ENCODE measurements around the gene PTPN6. TPM values are rescaled to one million over a fixed set of nuclear protein-coding genes. Genes with fewer than 3 reads are reported as not detected.

PTPN6 gene
- total and polyA plus RNA-seq, 2 of the 8 experiments (the other 6 are each of a cell fraction or from before 2014, with no cell fraction given): 16.3 to 28.4 TPM

DNA sequence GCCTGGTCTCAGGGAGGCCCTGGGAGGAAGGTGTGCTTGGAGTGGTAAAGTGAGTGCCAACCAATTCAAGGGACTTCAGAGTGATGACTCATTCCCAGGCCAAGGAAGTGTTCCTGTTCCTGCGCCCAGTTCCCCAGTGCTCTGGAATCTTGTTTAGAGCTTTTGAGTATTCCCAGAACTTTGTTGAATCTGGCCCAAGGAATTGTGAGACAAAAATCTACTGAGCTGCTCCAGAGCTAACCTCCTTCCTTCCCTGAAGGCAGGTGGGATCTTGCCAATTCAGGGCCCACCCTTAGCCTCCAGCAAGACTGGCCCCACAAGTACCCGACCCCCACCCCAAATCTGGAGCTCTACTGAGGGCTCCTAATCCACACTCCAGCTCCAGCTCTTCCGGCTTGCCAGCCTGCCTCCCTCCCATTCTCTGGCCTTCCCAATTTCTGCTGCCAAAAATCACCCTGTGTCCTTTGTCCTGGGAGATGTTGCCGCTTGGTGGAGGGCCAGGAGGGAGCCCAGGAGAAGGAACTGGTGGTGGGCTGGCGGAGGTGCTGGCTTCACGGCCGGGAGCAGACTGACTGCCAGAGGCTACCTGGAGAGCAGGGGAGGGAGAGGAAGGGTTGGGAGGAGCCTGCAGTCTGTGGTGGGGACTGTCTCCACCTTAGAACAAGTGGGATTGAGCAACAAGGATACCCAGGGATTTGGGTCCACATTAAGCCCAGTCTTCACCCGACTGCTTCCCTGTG, 25.4 kb upstream of the PTPN6 start (continued):
- 0 out of 4 replicates have a peak, but pooled peaks of 1 of the 2 experiments have one; percentile 6 for TF ChIP-seq HDAC2 (IDR thresholded peaks at IDR 0.05; ENCODE audit: borderline replicate concordance in 1 of 2, low read depth in 2 of 2, low read length in 2 of 2)
- no peak for TF ChIP-seq SRF (IDR thresholded peaks at IDR 0.05; ENCODE audit: low read depth, low read length)
- TF ChIP-seq, protein P1, sequence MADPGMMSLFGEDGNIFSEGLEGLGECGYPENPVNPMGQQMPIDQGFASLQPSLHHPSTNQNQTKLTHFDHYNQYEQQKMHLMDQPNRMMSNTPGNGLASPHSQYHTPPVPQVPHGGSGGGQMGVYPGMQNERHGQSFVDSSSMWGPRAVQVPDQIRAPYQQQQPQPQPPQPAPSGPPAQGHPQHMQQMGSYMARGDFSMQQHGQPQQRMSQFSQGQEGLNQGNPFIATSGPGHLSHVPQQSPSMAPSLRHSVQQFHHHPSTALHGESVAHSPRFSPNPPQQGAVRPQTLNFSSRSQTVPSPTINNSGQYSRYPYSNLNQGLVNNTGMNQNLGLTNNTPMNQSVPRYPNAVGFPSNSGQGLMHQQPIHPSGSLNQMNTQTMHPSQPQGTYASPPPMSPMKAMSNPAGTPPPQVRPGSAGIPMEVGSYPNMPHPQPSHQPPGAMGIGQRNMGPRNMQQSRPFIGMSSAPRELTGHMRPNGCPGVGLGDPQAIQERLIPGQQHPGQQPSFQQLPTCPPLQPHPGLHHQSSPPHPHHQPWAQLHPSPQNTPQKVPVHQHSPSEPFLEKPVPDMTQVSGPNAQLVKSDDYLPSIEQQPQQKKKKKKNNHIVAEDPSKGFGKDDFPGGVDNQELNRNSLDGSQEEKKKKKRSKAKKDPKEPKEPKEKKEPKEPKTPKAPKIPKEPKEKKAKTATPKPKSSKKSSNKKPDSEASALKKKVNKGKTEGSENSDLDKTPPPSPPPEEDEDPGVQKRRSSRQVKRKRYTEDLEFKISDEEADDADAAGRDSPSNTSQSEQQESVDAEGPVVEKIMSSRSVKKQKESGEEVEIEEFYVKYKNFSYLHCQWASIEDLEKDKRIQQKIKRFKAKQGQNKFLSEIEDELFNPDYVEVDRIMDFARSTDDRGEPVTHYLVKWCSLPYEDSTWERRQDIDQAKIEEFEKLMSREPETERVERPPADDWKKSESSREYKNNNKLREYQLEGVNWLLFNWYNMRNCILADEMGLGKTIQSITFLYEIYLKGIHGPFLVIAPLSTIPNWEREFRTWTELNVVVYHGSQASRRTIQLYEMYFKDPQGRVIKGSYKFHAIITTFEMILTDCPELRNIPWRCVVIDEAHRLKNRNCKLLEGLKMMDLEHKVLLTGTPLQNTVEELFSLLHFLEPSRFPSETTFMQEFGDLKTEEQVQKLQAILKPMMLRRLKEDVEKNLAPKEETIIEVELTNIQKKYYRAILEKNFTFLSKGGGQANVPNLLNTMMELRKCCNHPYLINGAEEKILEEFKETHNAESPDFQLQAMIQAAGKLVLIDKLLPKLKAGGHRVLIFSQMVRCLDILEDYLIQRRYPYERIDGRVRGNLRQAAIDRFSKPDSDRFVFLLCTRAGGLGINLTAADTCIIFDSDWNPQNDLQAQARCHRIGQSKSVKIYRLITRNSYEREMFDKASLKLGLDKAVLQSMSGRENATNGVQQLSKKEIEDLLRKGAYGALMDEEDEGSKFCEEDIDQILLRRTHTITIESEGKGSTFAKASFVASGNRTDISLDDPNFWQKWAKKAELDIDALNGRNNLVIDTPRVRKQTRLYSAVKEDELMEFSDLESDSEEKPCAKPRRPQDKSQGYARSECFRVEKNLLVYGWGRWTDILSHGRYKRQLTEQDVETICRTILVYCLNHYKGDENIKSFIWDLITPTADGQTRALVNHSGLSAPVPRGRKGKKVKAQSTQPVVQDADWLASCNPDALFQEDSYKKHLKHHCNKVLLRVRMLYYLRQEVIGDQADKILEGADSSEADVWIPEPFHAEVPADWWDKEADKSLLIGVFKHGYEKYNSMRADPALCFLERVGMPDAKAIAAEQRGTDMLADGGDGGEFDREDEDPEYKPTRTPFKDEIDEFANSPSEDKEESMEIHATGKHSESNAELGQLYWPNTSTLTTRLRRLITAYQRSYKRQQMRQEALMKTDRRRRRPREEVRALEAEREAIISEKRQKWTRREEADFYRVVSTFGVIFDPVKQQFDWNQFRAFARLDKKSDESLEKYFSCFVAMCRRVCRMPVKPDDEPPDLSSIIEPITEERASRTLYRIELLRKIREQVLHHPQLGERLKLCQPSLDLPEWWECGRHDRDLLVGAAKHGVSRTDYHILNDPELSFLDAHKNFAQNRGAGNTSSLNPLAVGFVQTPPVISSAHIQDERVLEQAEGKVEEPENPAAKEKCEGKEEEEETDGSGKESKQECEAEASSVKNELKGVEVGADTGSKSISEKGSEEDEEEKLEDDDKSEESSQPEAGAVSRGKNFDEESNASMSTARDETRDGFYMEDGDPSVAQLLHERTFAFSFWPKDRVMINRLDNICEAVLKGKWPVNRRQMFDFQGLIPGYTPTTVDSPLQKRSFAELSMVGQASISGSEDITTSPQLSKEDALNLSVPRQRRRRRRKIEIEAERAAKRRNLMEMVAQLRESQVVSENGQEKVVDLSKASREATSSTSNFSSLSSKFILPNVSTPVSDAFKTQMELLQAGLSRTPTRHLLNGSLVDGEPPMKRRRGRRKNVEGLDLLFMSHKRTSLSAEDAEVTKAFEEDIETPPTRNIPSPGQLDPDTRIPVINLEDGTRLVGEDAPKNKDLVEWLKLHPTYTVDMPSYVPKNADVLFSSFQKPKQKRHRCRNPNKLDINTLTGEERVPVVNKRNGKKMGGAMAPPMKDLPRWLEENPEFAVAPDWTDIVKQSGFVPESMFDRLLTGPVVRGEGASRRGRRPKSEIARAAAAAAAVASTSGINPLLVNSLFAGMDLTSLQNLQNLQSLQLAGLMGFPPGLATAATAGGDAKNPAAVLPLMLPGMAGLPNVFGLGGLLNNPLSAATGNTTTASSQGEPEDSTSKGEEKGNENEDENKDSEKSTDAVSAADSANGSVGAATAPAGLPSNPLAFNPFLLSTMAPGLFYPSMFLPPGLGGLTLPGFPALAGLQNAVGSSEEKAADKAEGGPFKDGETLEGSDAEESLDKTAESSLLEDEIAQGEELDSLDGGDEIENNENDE (IDR thresholded peaks at IDR 0.05; ENCODE audit: insufficient replicate concordance, low read length): no peak
- TF ChIP-seq EP300 (IDR thresholded peaks at IDR 0.05; ENCODE audit: borderline replicate concordance in 1 of 2, low read depth in 2 of 2, low read length in 2 of 2): no peak; a peak in 1 of 3 replicates
- TF ChIP-seq EZH2 (IDR thresholded peaks at IDR 0.05; ENCODE audit: low read depth, low read length, severe bottlenecking): no peak
- peak; percentile 18 to 69; a peak in 1 of 4 replicates for TF ChIP-seq SIN3A (conservative IDR thresholded peaks at IDR 0.05 in 1 of 2, IDR thresholded peaks at IDR 0.05 in 1 of 2; ENCODE audit: low read depth in 1 of 2, low read length in 2 of 2)
- no peak for TF ChIP-seq ATF3 (IDR thresholded peaks at IDR 0.05; ENCODE audit: insufficient read depth, low read depth, low read length)
